SK-N-SH (cell line): ENCODE data around the gene ADH5. TPM values are rescaled to one million over a fixed set of nuclear protein-coding genes. Genes with fewer than 3 reads are reported as not detected.

Source experiments
- CTCF ChIA-PET: fragments of 300-600, 350-600 bp; formaldehyde crosslinking; extraction: SDS; loops from one replicate; lab custom pipeline; 2021; lab: Yijun Ruan, JAX
- POLR2A ChIA-PET: fragments of 350-600 bp; sonication (Branson Sonifier 250); formaldehyde crosslinking; extraction: SDS; loops from one replicate; lab custom pipeline; 2020; ENCODE audit warnings: antibody characterized with exemption, inconsistent platforms; lab: Yijun Ruan, JAX
- DNase-seq: peaks from one replicate; pipeline ENCODE4 v3.0.0; 2012
- H2AFZ ChIP-seq: fragments of 200-600 bp; sonication (generic); 2 replicates; pipeline ENCODE4 v1.8.1; 2016; ENCODE audit warnings: antibody characterized with exemption, mild to moderate bottlenecking, low read depth
- H3F3A ChIP-seq: fragments of 200-600 bp; sonication (generic); replicated peaks from 2 replicates; pipeline ENCODE3; 2016; ENCODE audit warnings: antibody characterized with exemption, mild to moderate bottlenecking; ENCODE audit not compliant: insufficient read depth
- H3K27ac ChIP-seq, 2 experiments: fragments of 200-500 bp in 1 of 2; fragments of 200-600 bp in 1 of 2; sonication (Bioruptor generic) in 1 of 2; sonication (generic), shearing (Covaris generic) in 1 of 2; 2 replicates each; pipeline versions ENCODE4 v1.5.1 to v1.6.1; 2014 to 2016; ENCODE audit warnings: low read depth in 2 of 2, inconsistent platforms in 1 of 2, low read length in 1 of 2, mild to moderate bottlenecking in 1 of 2, mixed read lengths in 1 of 2
- H3K27me3 ChIP-seq: fragments of 200-600 bp; sonication (generic), shearing (Covaris generic); 2 replicates; pipeline ENCODE4 v1.6.1; 2016; ENCODE audit warnings: mixed run types; ENCODE audit not compliant: insufficient read depth
- H3K36me3 ChIP-seq, 2 experiments: fragments of 200-500 bp in 1 of 2; fragments of 200-600 bp in 1 of 2; sonication (Bioruptor generic) in 1 of 2; sonication (generic) in 1 of 2; replicated peaks in 1 of 2; 2 replicates each; pipeline versions ENCODE3 to v1.5.1; 2014 to 2016; ENCODE audit warnings: low read length in 1 of 2, mild to moderate bottlenecking in 1 of 2; ENCODE audit not compliant: insufficient read depth in 2 of 2, control insufficient read depth in 1 of 2
- H3K4me1 ChIP-seq, 2 experiments: fragments of 200-500 bp in 1 of 2; fragments of 200-600 bp in 1 of 2; sonication (Bioruptor generic) in 1 of 2; sonication (generic), shearing (Covaris generic) in 1 of 2; 2 replicates each; pipeline versions ENCODE4 v1.5.1 to v1.6.1; 2014 to 2016; ENCODE audit warnings: low read depth in 1 of 2, low read length in 1 of 2, mixed run types in 1 of 2; ENCODE audit not compliant: insufficient read depth in 2 of 2, control insufficient read depth in 1 of 2
- H3K4me2 ChIP-seq: fragments of 200-600 bp; sonication (generic), shearing (Covaris generic); 2 replicates; pipeline ENCODE4 v1.6.1; 2017; ENCODE audit warnings: mixed run types
- H3K4me3 ChIP-seq, 2 experiments: fragments of 200-500 bp in 1 of 2; fragments of 200-600 bp in 1 of 2; sonication (Bioruptor generic) in 1 of 2; sonication (generic), shearing (Covaris generic) in 1 of 2; 2 replicates each; pipeline versions ENCODE4 v1.5.1 to v1.8.1; 2014 to 2016; ENCODE audit warnings: low read depth in 2 of 2, inconsistent platforms in 1 of 2, low read length in 1 of 2, mild to moderate bottlenecking in 1 of 2, mixed read lengths in 1 of 2, moderate library complexity in 1 of 2
- H3K79me2 ChIP-seq: fragments of 200-600 bp; sonication (generic); 2 replicates; pipeline ENCODE4 v1.8.1; 2017; ENCODE audit warnings: mild to moderate bottlenecking; ENCODE audit not compliant: insufficient read depth
- H3K9ac ChIP-seq: fragments of 200-600 bp; sonication (generic); 2 replicates; pipeline ENCODE4 v1.6.1; 2017; ENCODE audit warnings: mixed run types
- H3K9me2 ChIP-seq: fragments of 200-600 bp; sonication (generic); 2 replicates; pipeline ENCODE4 v1.6.1; 2017; ENCODE audit warnings: mixed run types
- H3K9me3 ChIP-seq: fragments of 200-600 bp; sonication (generic); 2 replicates; pipeline ENCODE4 v1.6.1; 2017; ENCODE audit warnings: mixed run types, mild to moderate bottlenecking, moderate library complexity
- H4K20me1 ChIP-seq: fragments of 200-600 bp; sonication (generic); 2 replicates; pipeline ENCODE4 v1.6.1; 2017; ENCODE audit warnings: mild to moderate bottlenecking, mixed run types; ENCODE audit not compliant: insufficient read depth
- CHD2 ChIP-seq: fragments of 150-350 bp; IDR thresholded peaks from 2 replicates; pipeline ENCODE4 v1.6.1; 2018; ENCODE audit warnings: low read length; ENCODE audit not compliant: partially characterized antibody
- FOXJ3 ChIP-seq: sonication (generic); formaldehyde crosslinking; IDR thresholded peaks from 2 replicates; pipeline ENCODE4 v1.5.1; 2020; ENCODE audit warnings: mild to moderate bottlenecking, missing genetic modification reagents
- GABPA ChIP-seq: IDR thresholded peaks from 2 replicates; pipeline ENCODE4 v1.4.0; 2012; ENCODE audit warnings: low read depth, mild to moderate bottlenecking
- MEF2A ChIP-seq: IDR thresholded peaks from 2 replicates; pipeline ENCODE4 v1.4.0; 2012; ENCODE audit warnings: low read depth, borderline replicate concordance
- PBX3 ChIP-seq: IDR thresholded peaks from 2 replicates; pipeline ENCODE4; 2012
- RAD21 ChIP-seq: IDR thresholded peaks from 2 replicates; pipeline ENCODE4 v1.6.1; 2012; ENCODE audit warnings: mild to moderate bottlenecking, low read length
- SIN3A ChIP-seq: IDR thresholded peaks from 2 replicates; pipeline ENCODE4 v1.6.1; 2012; ENCODE audit warnings: low read depth, mild to moderate bottlenecking, low read length, moderate library complexity, borderline replicate concordance
- WGBS: methylation state at CpG from one replicate; pipeline ENCODE4 v1.1.6; 2017; ENCODE audit warnings: low lambda C conversion rate; 5-methylcytosine and 5-hydroxymethylcytosine counted together
- polyA plus RNA-seq, 3 experiments: library from polyadenylated mRNA; depleted of rRNA; stranded (reverse); fragments of >200 nt; gene quantifications; 2 replicates each; pipeline ENCODE4 v1.2.3, GENCODE V29; 2012
- TF ChIP-seq, protein P1 (sequence below): fragments of 150-350 bp; IDR thresholded peaks from 2 replicates; pipeline ENCODE4 v1.6.1; 2017; ENCODE audit warnings: antibody characterized with exemption, low read length, low read depth, borderline replicate concordance
- TF ChIP-seq, protein P2 (sequence below): IDR thresholded peaks from 2 replicates; pipeline ENCODE4 v1.4.0; 2012; ENCODE audit warnings: low read depth, borderline replicate concordance

Gene ADH5
- polyA plus RNA-seq, 1 of the 3 experiments (the other 2 are of a cell fraction), result 111 TPM

DNA sequence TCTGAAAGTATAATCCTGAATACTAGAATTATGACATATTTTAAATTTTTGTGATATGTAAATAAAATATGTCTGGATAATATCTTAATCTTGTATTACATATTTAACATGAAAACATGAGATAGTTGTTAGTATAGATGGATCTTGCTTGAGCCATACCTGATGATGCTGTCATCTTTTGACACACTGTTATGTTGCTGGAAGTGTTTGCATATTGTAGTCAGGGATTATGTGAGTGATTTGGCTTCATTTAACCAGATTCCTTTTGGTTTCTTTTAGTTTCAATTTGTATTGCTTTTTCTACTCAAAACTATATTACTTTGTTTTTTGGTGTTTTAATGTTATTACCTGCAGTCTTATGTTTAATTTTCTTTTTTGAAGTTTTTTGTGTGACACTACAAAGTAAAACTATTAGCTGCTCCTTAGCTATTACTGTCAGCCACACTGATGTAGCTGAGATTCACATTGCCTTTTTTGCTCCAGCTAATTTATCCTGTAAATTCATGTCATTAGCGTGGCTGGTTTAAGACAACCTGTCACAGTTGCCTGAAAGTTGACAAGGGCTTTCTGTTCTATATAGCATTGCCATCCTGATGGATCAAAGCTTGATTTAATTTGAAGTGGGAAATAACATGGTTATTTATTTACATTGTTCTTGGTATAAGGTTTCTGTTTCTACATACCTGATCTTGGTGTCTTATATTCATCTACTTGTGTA, 59.4 kb downstream of the ADH5 start (continued):
- TF ChIP-seq PBX3, result no peak
- TF ChIP-seq, protein P1, sequence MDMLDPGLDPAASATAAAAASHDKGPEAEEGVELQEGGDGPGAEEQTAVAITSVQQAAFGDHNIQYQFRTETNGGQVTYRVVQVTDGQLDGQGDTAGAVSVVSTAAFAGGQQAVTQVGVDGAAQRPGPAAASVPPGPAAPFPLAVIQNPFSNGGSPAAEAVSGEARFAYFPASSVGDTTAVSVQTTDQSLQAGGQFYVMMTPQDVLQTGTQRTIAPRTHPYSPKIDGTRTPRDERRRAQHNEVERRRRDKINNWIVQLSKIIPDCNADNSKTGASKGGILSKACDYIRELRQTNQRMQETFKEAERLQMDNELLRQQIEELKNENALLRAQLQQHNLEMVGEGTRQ, result no peak

GRCh38 chr4:99028187-99028586, 60.4 kb downstream of the ADH5 start:
- Histone ChIP-seq H3K9me2 (no peaks in the 10 kb centered on the region), H4K20me1 (peaks cover 20% of the 10 kb centered on the region), H3K79me2 (peaks cover 96% of the 10 kb centered on the region), H3K27me3 (no peaks in the 10 kb centered on the region), H3K4me2 (no peak overlapping the region), H3K9ac (no peak overlapping the region), H3K9me3 (no peaks in the 10 kb centered on the region), H2AFZ (no peak overlapping the region), H3K4me3 (no peak overlapping the region), H3F3A (no peaks in the 10 kb centered on the region), H3K36me3 (peaks cover 11% of the 10 kb centered on the region in 2 experiments), H3K27ac (no peak overlapping the region), H3K4me1 (peaks cover 0 to 2% of the 10 kb centered on the region in 2 experiments; a peak in 3 of 4 replicates)
- CTCF ChIA-PET, result interaction anchor here (2.1 kb wide), 1 partner anchor 33 kb away, joined by 8 read pairs; the partner anchor contains the start of gene METAP1
- TF ChIP-seq CHD2, result no peak
- no peak for TF ChIP-seq SIN3A
- TF ChIP-seq, protein P2, sequence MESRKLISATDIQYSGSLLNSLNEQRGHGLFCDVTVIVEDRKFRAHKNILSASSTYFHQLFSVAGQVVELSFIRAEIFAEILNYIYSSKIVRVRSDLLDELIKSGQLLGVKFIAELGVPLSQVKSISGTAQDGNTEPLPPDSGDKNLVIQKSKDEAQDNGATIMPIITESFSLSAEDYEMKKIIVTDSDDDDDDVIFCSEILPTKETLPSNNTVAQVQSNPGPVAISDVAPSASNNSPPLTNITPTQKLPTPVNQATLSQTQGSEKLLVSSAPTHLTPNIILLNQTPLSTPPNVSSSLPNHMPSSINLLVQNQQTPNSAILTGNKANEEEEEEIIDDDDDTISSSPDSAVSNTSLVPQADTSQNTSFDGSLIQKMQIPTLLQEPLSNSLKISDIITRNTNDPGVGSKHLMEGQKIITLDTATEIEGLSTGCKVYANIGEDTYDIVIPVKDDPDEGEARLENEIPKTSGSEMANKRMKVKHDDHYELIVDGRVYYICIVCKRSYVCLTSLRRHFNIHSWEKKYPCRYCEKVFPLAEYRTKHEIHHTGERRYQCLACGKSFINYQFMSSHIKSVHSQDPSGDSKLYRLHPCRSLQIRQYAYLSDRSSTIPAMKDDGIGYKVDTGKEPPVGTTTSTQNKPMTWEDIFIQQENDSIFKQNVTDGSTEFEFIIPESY, result no peak
- TF ChIP-seq GABPA, result no peak
- POLR2A ChIA-PET, result no interaction called here
- no peak for DNase-seq

DNA sequence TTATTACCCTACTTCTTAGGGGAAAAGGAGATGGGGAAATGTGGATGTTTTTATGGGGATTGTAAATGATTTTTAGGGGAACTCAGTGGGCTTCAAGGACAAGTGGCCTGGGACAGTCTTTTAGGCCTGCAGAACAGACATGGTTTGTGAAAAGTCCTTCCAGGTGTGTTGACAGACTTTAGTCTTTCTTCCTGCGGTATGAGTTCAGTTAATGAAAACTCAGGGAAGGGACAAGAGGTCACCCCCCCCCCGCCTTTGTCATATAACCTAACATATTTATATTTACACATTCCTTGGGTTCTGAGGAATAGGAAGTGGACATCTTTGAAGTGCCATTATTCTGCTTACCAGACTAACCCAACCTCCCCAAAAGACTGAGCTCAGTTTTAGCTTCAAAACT, 61.3 kb downstream of the ADH5 start:
- Histone ChIP-seq H3K27ac (no peak overlapping the region), H3K27me3 (no peaks in the 10 kb centered on the region), H3K4me1 (peaks cover 0 to 2% of the 10 kb centered on the region in 2 experiments; a peak in 3 of 4 replicates), H3K4me3 (no peak overlapping the region), H3K9me3 (no peaks in the 10 kb centered on the region), H3K36me3 (peaks cover 11% of the 10 kb centered on the region in 2 experiments), H3K9ac (no peak overlapping the region), H3K4me2 (no peak overlapping the region), H3F3A (no peaks in the 10 kb centered on the region), H4K20me1 (peaks cover 23% of the 10 kb centered on the region), H3K9me2 (no peaks in the 10 kb centered on the region), H3K79me2 (peaks cover 95% of the 10 kb centered on the region), H2AFZ (no peak overlapping the region)
- WGBS, result 67% methylated on average over 2 of the region's 2 CpGs
- DNase-seq, result no peak
- ChIA-PET CTCF (interaction anchor here (1.0 to 2.1 kb wide), 2 partner anchors 29 to 32 kb away, joined by 3 to 8 read pairs; partner anchors contain the start of gene METAP1), POLR2A (no interaction called here)
- TF ChIP-seq PBX3 (no peak), RAD21 (no peak), MEF2A (no peak), FOXJ3 (CRISPR knock-in tag) (no peak)
- TF ChIP-seq, protein P1, result no peak
